ENCODE measurements around the gene GNRH2. TPM values are rescaled to one million over a fixed set of nuclear protein-coding genes. Genes with fewer than 3 reads are reported as not detected.

GNRH2 gene
- total RNA-seq, 1 donor from 2014 or later, result 0.53 TPM

DNA sequence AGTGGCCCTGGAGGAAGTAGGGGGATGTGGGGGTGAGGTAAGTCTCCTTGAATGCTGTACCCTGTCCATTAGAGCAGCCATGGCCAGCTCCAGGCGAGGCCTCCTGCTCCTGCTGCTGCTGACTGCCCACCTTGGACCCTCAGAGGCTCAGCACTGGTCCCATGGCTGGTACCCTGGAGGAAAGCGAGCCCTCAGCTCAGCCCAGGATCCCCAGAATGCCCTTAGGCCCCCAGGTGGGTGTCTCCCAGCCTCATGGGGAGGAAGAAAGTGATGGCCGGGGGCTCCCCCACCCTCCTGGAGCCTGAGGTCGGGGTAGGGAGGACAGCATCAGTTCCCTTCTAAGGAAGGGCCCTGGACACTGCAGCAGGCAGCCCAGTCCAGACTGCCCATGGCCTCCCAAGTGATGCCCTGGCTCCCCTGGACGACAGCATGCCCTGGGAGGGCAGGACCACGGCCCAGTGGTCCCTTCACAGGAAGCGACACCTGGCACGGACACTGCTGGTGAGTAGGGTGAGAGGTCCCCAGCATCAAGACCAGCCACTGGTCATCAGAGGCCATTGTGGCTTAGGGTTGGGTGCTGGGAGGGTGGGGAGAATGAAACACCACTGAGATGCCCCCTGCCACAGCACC is 1.0 kb downstream of the GNRH2 start:
- Histone ChIP-seq H3K4me3 (ENCODE audit: low read depth, low read length) (no peak overlapping the region), H3K36me3 (ENCODE audit: control insufficient read depth, insufficient read depth, low read length) (peaks cover 9% of the 10 kb centered on the region), H3K27me3 (ENCODE audit: control insufficient read depth, insufficient read depth, low read length) (no peaks in the 10 kb centered on the region)
- DNase-seq (ENCODE audit: low read depth) (no peak), FAIRE-seq (no peak)
- TF ChIP-seq, protein P1, sequence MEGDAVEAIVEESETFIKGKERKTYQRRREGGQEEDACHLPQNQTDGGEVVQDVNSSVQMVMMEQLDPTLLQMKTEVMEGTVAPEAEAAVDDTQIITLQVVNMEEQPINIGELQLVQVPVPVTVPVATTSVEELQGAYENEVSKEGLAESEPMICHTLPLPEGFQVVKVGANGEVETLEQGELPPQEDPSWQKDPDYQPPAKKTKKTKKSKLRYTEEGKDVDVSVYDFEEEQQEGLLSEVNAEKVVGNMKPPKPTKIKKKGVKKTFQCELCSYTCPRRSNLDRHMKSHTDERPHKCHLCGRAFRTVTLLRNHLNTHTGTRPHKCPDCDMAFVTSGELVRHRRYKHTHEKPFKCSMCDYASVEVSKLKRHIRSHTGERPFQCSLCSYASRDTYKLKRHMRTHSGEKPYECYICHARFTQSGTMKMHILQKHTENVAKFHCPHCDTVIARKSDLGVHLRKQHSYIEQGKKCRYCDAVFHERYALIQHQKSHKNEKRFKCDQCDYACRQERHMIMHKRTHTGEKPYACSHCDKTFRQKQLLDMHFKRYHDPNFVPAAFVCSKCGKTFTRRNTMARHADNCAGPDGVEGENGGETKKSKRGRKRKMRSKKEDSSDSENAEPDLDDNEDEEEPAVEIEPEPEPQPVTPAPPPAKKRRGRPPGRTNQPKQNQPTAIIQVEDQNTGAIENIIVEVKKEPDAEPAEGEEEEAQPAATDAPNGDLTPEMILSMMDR (IDR thresholded peaks at IDR 0.05; ENCODE audit: insufficient read depth, low read length, severe bottlenecking), result no peak

DNA sequence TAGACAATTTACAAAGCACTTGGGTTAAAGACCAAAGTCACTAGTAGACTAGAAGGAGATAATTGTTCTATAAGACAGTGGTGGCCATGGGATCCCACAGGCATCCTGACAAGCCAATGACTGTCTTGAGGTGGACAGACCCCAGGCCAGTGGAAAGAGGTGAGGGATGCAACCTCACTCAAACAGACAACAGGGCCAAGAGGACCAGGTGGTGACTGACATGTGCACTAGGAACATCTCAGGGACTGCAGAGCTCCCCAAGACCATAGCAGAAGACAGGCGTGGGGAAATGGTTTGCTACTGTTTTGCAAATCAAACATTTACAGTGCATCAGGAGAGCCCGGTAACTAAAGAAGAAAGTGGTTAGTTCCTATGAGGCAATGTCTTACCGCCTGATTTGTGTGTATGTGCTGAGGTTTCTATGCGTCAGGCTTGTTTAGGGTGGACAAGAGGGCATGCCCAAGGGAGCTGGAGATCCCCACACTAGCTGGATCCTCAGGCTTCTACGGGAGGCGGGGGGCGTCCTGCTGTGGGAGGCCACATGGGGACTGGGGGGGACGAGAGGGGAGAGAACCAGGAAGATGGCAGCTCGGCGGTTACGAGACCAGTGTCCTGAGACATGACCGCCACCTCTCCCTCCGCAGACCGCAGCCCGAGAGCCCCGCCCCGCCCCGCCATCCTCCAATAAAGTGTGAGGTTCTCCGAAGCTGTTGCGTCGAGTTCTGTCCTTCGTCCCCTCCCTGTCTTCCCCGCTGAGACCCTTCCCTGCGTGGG is 1.8 kb downstream of the GNRH2 start:
- Histone ChIP-seq H3K27me3 (ENCODE audit: control insufficient read depth, insufficient read depth, low read length) (no peaks in the 10 kb centered on the region), H3K36me3 (ENCODE audit: control insufficient read depth, insufficient read depth, low read length) (peaks cover 12% of the 10 kb centered on the region), H3K4me3 (ENCODE audit: low read depth, low read length) (peak overlapping the region; percentile 75)
- FAIRE-seq, result no peak
- peak; percentile 72 for DNase-seq (ENCODE audit: low read depth)
- TF ChIP-seq, protein P1 (IDR thresholded peaks at IDR 0.05; ENCODE audit: insufficient read depth, low read length, severe bottlenecking), result no peak

DNA sequence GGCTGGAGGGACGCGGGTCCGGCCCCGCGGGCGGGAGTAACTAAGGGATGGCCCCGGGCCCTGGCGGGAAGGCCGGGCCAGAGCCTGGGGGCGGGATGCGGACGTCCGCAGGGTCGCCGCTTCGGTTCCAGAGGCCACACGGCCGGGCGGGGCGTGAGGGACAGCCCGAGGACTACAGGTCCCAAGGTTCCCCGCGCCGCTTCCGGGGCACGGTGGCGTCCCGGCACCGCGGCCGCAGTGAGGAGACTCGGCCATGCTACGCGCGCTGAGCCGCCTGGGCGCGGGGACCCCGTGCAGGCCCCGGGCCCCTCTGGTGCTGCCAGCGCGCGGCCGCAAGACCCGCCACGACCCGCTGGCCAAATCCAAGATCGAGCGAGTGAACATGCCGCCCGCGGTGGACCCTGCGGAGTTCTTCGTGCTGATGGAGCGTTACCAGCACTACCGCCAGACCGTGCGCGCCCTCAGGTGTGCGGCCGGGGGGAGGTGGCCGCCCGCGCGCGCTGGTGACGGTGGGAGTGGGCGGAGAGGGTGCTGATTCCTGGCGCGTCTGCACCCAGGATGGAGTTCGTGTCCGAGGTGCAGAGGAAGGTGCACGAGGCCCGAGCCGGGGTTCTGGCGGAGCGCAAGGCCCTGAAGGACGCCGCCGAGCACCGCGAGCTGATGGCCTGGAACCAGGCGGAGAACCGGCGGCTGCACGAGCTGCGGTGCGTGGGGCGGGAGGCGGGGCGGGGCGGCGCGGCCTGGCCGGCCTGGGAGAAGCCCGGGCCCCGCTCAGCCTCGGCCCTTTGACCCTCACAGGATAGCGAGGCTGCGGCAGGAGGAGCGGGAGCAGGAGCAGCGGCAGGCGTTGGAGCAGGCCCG is 2.6 kb downstream of the GNRH2 start, which contains the start of gene MRPS26:
MRPS26 (plus strand) TSS at position 237 of the 861 bp plus-strand sequence; CDS start at position 254, 17 bp downstream.
- H3K36me3 ChIP-seq (ENCODE audit: control insufficient read depth, insufficient read depth, low read length), result peaks cover 12% of the 10 kb centered on the region
- FAIRE-seq, result no peak
- peak; percentile 65 for DNase-seq (ENCODE audit: low read depth)
- TF ChIP-seq, protein P1 (IDR thresholded peaks at IDR 0.05; ENCODE audit: insufficient read depth, low read length, severe bottlenecking), result no peak
- H3K27me3 ChIP-seq (ENCODE audit: control insufficient read depth, insufficient read depth, low read length), result no peaks in the 10 kb centered on the region
- H3K4me3 ChIP-seq (ENCODE audit: low read depth, low read length), result peak within 1 kb of the TSS; percentile 75

DNA sequence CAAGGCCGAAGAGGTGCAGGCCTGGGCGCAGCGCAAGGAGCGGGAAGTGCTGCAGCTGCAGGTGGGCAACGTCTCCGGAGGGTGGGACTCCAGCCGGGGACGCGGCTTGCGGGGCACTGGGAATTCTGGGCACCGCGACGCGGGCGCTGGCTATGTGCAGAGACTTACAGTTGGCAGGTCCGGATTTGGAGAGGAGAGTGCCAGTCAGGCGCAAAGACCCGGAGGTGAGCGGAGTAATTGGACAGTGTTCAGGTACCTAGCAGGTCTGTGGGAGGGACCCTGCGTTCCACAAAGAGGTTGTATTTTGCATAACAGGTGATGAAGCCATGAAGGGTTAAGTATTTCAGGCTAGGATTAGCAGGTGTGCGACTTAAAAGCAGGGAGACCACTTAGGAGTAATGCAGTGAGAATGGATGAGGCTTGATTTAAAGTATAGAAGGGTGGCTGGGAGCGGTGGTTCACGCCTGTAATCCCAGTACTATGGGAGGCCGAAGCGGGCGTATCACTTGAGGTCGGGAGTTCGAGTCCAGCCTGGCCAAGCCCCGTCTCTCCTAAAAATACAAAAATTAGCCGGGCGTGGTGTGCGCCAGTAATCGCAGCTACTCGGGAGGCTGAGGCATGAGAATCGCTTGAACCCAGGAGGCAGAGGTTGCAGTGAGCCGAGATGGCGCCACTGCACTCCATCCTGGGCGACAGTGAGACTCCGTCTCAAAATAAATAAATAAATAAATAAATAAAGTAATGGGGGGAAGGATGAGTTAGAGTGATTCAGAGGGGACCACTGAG is 3.4 kb downstream of the GNRH2 start:
- FAIRE-seq (peak; percentile 70), DNase-seq (ENCODE audit: low read depth) (peak; percentile 68)
- TF ChIP-seq, protein P1 (IDR thresholded peaks at IDR 0.05; ENCODE audit: insufficient read depth, low read length, severe bottlenecking), result no peak
- peaks cover 12% of the 10 kb centered on the region for H3K36me3 ChIP-seq (ENCODE audit: control insufficient read depth, insufficient read depth, low read length)
- peak overlapping the region; percentile 75 for H3K4me3 ChIP-seq (ENCODE audit: low read depth, low read length)
- no peaks in the 10 kb centered on the region for H3K27me3 ChIP-seq (ENCODE audit: control insufficient read depth, insufficient read depth, low read length)

Measured in bronchial epithelial cell (primary cell).